Lower leg skin (tissue), 4 donors: ENCODE measurements around the gene PACRG. TPM values are rescaled to one million over a fixed set of nuclear protein-coding genes. Genes with fewer than 3 reads are reported as not detected.

Experiments
- DNase-seq, 2 donors: peaks; one replicate each; pipeline ENCODE4 v3.0.0-alpha.2; 2019; ENCODE audit warnings: low spot score in 2 of 2
- H3K4me3 ChIP-seq: fragments of 200-600 bp; sonication (generic); 2 replicates; pipeline ENCODE4 v1.5.1; 2017; ENCODE audit warnings: mild to moderate bottlenecking, low read depth; ENCODE audit not compliant: poor library complexity, severe bottlenecking
- POLR2A ChIP-seq, 2 donors: fragments of 450-650 bp; IDR thresholded peaks; one replicate each; pipeline ENCODE4 v1.6.1; 2016 to 2017; ENCODE audit warnings: antibody characterized with exemption in 2 of 2, mild to moderate bottlenecking in 1 of 2, moderate library complexity in 1 of 2
- WGBS, 2 donors: methylation state at CpG; one replicate each; pipeline ENCODE4 v1.1.5; 2018; 5-methylcytosine and 5-hydroxymethylcytosine counted together
- intact Hi-C: fragments of 100-400 bp; cut with DNase I; formaldehyde crosslinking; loops from one replicate; pipeline ENCODE4 v1.15.0; 2023; ENCODE audit warnings: low total_unique reads
- total RNA-seq, 4 donors: library from RNA; depleted of rRNA; stranded (reverse); fragments of >200 nt; gene quantifications; one replicate each; pipeline ENCODE4 v1.1.0, GENCODE V29; 2016
- TF ChIP-seq, protein P1 (sequence below), 3 donors: fragments of 450-650 bp; IDR thresholded peaks; one replicate each; pipeline ENCODE4 v1.5.1; 2016; ENCODE audit warnings: antibody characterized with exemption in 3 of 3, mild to moderate bottlenecking in 3 of 3, moderate library complexity in 2 of 3

PACRG gene
- total RNA-seq, 4 donors from 2014 or later, result 0.38 to 3.9 (median 3.4) TPM; not detected in 1

DNA sequence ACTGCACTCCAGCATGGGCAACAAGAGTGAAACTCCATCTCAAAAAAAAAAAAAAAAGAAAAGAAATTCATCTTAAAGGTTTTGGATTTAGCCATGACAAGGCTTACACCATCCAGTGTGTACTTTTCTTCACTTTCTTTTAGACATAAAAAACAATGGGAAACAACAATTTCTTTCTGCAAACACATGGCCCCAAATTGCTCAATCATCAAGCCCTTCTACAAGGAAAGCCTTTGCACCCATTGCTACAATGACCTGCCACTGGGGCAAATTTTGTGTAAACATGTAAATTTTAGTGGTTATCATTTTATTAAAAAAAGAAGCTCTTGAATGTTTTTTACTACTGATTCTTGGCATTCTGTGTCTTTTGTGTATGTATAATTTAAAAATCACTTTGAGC is 554.9 kb downstream of the PACRG start:
- no peak overlapping the region for H3K4me3 ChIP-seq
- TF ChIP-seq, protein P1, sequence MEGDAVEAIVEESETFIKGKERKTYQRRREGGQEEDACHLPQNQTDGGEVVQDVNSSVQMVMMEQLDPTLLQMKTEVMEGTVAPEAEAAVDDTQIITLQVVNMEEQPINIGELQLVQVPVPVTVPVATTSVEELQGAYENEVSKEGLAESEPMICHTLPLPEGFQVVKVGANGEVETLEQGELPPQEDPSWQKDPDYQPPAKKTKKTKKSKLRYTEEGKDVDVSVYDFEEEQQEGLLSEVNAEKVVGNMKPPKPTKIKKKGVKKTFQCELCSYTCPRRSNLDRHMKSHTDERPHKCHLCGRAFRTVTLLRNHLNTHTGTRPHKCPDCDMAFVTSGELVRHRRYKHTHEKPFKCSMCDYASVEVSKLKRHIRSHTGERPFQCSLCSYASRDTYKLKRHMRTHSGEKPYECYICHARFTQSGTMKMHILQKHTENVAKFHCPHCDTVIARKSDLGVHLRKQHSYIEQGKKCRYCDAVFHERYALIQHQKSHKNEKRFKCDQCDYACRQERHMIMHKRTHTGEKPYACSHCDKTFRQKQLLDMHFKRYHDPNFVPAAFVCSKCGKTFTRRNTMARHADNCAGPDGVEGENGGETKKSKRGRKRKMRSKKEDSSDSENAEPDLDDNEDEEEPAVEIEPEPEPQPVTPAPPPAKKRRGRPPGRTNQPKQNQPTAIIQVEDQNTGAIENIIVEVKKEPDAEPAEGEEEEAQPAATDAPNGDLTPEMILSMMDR (IDR thresholded peaks at IDR 0.05), result no peak
- no peak for TF ChIP-seq POLR2A (IDR thresholded peaks at IDR 0.05)
- intact Hi-C loops, result no loop called here
- no peak for DNase-seq

DNA sequence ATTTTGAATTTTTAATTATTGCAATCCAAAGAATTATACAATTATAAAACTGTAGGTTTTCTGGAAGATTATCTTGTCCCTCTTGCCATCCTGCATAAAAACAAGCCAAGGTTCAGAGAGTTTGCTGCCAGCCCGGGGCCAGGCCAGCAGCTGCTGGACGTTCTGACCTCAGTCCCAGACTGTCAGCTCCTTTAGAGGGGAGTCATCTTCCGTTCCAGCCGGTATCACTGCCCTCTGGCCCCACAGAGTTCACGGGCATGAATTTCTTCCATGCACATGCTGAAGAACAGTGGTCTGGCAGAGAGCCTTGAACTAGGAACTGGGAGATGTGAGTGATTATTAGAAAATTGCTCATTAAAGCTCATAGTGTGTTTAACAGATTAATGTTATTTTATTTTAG is 556.4 kb downstream of the PACRG start:
- TF ChIP-seq POLR2A (IDR thresholded peaks at IDR 0.05), result no peak
- TF ChIP-seq, protein P1 (IDR thresholded peaks at IDR 0.05), result no peak
- 60 to 78% methylated on average over 5 of the region's 5 CpGs for WGBS, 2 donors
- intact Hi-C loops, result no loop called here
- no peak overlapping the region for H3K4me3 ChIP-seq
- no peak for DNase-seq

DNA sequence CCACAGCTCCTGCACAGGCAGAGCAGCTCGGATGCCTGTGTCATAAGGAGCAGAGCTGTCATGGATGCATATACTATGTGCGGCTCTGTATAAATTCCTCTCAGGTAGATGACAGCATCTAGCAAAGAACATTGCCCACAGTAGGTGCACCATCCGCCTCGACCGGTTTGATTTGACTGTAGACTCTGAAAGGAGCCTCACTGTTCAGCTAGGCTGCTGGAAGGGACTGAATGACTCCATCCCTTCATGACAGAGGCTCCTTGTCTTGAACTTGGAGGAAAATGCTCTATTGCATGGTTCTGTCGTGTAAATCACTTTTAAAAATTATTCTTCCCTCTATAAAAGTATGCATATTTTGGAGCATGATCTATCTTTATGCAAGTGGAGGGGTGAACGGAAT is 557.9 kb downstream of the PACRG start:
- no peak for TF ChIP-seq POLR2A (IDR thresholded peaks at IDR 0.05)
- TF ChIP-seq, protein P1 (IDR thresholded peaks at IDR 0.05), result no peak
- no peak overlapping the region for H3K4me3 ChIP-seq
- intact Hi-C loops, result no loop called here
- 87% methylated on average over 7 of the region's 7 CpGs for WGBS, 2 donors
- no peak for DNase-seq

DNA sequence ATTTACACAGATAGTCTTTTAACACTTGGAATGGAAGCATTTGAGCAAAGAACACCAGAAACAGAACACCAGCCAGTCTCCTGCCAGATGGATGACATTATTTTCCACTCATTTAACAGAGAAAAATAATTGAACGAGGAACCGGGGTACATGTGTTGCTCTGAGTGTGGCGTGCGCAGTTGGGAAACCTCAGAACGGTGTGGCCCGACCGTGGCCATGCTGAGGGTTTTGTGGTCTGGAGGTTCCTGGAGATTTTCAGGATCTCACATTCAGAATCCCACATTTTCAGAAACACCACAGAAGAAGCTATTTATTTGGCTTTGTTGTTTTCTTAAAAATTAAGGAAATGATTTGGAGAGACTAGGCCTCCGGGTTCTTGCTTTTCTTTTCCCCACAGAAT is 559.9 kb downstream of the PACRG start:
- DNase-seq, result no peak
- intact Hi-C loops, result no loop called here
- no peak overlapping the region for H3K4me3 ChIP-seq
- TF ChIP-seq, protein P1 (IDR thresholded peaks at IDR 0.05), result no peak
- TF ChIP-seq POLR2A (IDR thresholded peaks at IDR 0.05), result no peak
- WGBS, 2 donors, result 85 to 88% methylated on average over 8 of the region's 8 CpGs

DNA sequence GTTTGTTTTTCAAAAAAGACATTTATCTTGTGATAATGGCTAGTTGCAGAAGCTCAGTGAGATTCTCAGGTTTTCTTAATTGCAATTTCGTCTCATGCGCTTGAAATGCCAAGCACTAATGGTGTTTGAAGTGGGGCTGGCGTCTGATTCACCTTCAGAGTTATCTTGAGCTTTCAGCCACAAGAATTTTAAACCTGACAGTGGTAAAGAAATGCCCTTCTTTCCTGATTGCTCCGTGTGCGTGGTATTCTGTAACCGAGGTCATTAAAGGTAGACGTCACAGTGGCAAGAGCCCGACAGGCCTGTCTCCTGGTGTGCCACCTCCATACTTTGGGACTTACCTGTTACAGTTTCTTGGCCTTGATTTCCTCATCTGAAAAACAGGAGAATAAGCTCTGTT is 560.3 kb downstream of the PACRG start:
- 92% methylated on average over 8 of the region's 8 CpGs for WGBS, 2 donors
- TF ChIP-seq, protein P1 (IDR thresholded peaks at IDR 0.05), result no peak
- no peak for TF ChIP-seq POLR2A (IDR thresholded peaks at IDR 0.05)
- H3K4me3 ChIP-seq, result no peak overlapping the region
- no peak for DNase-seq
- intact Hi-C loops, result no loop called here

DNA sequence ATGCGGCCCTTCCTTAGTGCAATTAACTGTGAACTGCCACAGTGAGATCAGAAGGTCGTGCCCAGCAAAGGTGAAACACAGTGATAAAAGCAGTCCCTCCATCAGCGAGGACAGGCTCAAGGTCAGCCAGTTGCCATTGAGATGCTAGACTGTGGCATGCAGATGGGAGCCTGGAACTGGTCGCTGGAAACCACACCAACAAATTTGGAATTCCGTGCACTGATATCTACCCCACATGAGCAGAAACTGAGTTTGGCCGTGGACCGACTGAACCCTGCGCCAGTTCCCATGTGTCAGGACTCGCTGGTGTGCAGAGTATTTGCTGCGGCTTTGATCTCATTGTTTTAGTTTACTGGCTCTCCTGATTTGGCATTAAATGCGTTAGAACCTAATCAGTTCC is 561.1 kb downstream of the PACRG start:
- DNase-seq, result no peak
- no peak for TF ChIP-seq POLR2A (IDR thresholded peaks at IDR 0.05)
- TF ChIP-seq, protein P1 (IDR thresholded peaks at IDR 0.05), result no peak
- intact Hi-C loops, result no loop called here

More for the DNA sequence above, 561.1 kb downstream of the PACRG start:
- WGBS, 2 donors, result 92 to 93% methylated on average over 11 of the region's 11 CpGs
- no peak overlapping the region for H3K4me3 ChIP-seq
